Liver (tissue), 3 donors: ENCODE measurements around the gene ADCY7.

Experiments used
- HNF4A ChIP-seq, 2 donors: conservative IDR thresholded peaks; 2 replicates each; pipeline ENCODE4 v1.6.1; 2016; ENCODE audit warnings: antibody characterized with exemption in 2 of 2, mild to moderate bottlenecking in 2 of 2
- SP1 ChIP-seq: IDR thresholded peaks from 2 replicates; pipeline ENCODE4 v1.6.1; 2018; ENCODE audit warnings: antibody characterized with exemption, mild to moderate bottlenecking
- TF ChIP-seq, protein P1 (sequence below): fragments of 150-350 bp; IDR thresholded peaks from 2 replicates; pipeline ENCODE4 v1.5.1; 2017; ENCODE audit warnings: improper control_type of control experiment, low read depth, low read length; ENCODE audit not compliant: missing input control
- donor health status: healthy.
- donor health status: healthy.

DNA sequence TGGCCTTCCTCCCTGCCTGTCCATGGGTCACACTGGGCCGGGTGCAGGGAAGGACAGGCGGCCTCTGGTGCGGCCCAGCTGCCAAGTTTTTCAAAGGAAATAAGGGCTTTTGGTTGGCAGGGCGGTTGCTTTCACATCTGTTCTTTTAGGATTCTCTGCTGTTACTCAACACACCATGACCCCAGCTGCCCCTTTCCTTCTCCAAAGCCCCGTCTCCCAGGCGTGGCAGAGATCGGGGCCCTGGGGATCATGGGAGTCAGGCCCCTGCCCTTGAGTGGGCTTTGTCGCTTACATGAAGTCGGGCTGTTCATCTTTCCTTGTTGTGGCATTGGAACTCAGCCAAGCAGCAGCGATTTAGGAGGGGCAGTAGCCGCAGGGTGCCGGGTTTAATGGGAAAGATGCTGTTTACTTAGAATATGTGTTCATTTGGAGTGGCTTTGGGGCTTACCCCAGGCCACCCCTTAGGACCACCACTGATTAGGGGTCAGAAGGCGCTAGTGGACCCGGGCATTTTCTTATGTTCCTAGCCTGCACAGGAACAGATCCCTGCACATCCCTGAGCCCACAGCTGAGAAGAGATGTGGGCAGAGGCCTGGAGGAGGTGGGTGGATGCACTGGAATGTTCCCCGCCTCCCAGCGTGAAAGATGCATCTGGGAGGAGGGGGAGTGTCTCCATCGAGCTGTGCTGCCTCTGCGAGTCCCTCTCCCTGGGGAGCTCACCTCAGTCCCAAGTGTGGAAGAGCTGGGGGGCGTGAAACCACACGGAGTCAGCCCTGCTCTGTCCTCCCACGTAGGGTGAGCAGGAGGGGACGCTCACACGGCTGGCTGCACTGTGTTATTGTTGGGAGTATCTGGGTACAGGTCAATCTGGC is 6.8 kb upstream of the ADCY7 start:
- TF ChIP-seq, protein P1, sequence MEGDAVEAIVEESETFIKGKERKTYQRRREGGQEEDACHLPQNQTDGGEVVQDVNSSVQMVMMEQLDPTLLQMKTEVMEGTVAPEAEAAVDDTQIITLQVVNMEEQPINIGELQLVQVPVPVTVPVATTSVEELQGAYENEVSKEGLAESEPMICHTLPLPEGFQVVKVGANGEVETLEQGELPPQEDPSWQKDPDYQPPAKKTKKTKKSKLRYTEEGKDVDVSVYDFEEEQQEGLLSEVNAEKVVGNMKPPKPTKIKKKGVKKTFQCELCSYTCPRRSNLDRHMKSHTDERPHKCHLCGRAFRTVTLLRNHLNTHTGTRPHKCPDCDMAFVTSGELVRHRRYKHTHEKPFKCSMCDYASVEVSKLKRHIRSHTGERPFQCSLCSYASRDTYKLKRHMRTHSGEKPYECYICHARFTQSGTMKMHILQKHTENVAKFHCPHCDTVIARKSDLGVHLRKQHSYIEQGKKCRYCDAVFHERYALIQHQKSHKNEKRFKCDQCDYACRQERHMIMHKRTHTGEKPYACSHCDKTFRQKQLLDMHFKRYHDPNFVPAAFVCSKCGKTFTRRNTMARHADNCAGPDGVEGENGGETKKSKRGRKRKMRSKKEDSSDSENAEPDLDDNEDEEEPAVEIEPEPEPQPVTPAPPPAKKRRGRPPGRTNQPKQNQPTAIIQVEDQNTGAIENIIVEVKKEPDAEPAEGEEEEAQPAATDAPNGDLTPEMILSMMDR, result no peak
- no peak for TF ChIP-seq HNF4A (conservative IDR thresholded peaks at IDR 0.05)
- peak; percentile 20 for TF ChIP-seq SP1
